K562 (cell line): ENCODE data around the gene KLHL13.

Source experiments
- CHD4 ChIP-seq: fragments of 200-600 bp; sonication (generic); IDR thresholded peaks from 3 replicates; pipeline ENCODE4 v1.6.1; 2012; ENCODE audit warnings: low read depth, mild to moderate bottlenecking, mixed read lengths, low read length, inconsistent platforms; ENCODE audit not compliant: insufficient read depth, insufficient replicate concordance, poor library complexity, severe bottlenecking
- ETV6 ChIP-seq, 3 experiments: fragments of 150-350 bp in 1 of 3; sonication (generic) in 1 of 3; formaldehyde crosslinking in 1 of 3; IDR thresholded peaks; 2 replicates each; pipeline versions ENCODE4 v1.6.1 to v1.8.0; 2014 to 2022; ENCODE audit warnings: borderline replicate concordance in 2 of 3, low read depth in 2 of 3, antibody characterized with exemption in 1 of 3, low read length in 1 of 3, mild to moderate bottlenecking in 1 of 3, missing genetic modification reagents in 1 of 3
- IRF1 ChIP-seq: sonication (generic); formaldehyde crosslinking; IDR thresholded peaks from 2 replicates; pipeline ENCODE4 v1.8.0; 2022; ENCODE audit warnings: missing genetic modification reagents, mild to moderate bottlenecking, borderline replicate concordance
- MNT ChIP-seq, 2 experiments: fragments of 450-650 bp; conservative IDR thresholded peaks; 2 replicates each; pipeline ENCODE4 v1.6.1; 2017; ENCODE audit warnings: mild to moderate bottlenecking in 2 of 2, moderate library complexity in 2 of 2
- POLR2A ChIP-seq: fragments of 450-650 bp; conservative IDR thresholded peaks from 2 replicates; pipeline ENCODE4 v1.6.1; 2016

GRCh38 chrX:117895418-117895817 lies 221.2 kb downstream of the KLHL13 start:
- no peak for TF ChIP-seq ETV6 (IDR thresholded peaks at IDR 0.05; ENCODE audit: borderline replicate concordance in 1 of 2, low read depth in 2 of 2, low read length in 1 of 2)
- TF ChIP-seq ETV6 (CRISPR knock-in tag; IDR thresholded peaks at IDR 0.05; ENCODE audit: borderline replicate concordance): no peak
- no peak for TF ChIP-seq IRF1 (CRISPR knock-in tag)
- no peak for TF ChIP-seq CHD4
- TF ChIP-seq MNT (conservative IDR thresholded peaks at IDR 0.05): no peak
- TF ChIP-seq POLR2A: no peak
